ENCODE results near the gene EEPD1.

EEPD1 gene

GRCh38 chr7:36192877-36193276 lies 39.8 kb downstream of the EEPD1 start:
- ChIA-PET POLR2A (no interaction called here), CTCF (no interaction called here)
- Histone ChIP-seq H3K27ac (ENCODE audit: extremely low read depth, low read depth, low read length) (no peak overlapping the region), H3K4me3 (ENCODE audit: low read depth, low read length) (no peak overlapping the region), H3K9me3 (ENCODE audit: control insufficient read depth, insufficient read depth, low read depth, low read length) (no peaks in the 10 kb centered on the region), H3K4me1 (ENCODE audit: control insufficient read depth, insufficient read depth, low read length) (no peaks in the 10 kb centered on the region), H3K36me3 (ENCODE audit: control insufficient read depth in 2 of 2, insufficient read depth in 1 of 2, low read length in 2 of 2) (no peaks in the 10 kb centered on the region)
- TF ChIP-seq HOXA7 (CRISPR knock-in tag; IDR thresholded peaks at IDR 0.05; ENCODE audit: borderline replicate concordance): no peak
- no peak for TF ChIP-seq ZBTB21 (tag by site-specific recombination; IDR thresholded peaks at IDR 0.05)

- CTCF ChIA-PET: no interaction called here
These were observed 45.8 kb downstream of the EEPD1 start for GRCh38 chr7:36198854-36199266.

GRCh38 chr7:36199329-36199728 lies 46.3 kb downstream of the EEPD1 start:
- Histone ChIP-seq H3K9me3 (ENCODE audit: control insufficient read depth, insufficient read depth, low read depth, low read length) (no peaks in the 10 kb centered on the region), H3K27ac (ENCODE audit: extremely low read depth, low read depth, low read length) (no peak overlapping the region), H3K36me3 (ENCODE audit: control insufficient read depth in 2 of 2, insufficient read depth in 1 of 2, low read length in 2 of 2) (no peaks in the 10 kb centered on the region), H3K4me1 (ENCODE audit: control insufficient read depth, insufficient read depth, low read length) (peaks cover 8% of the 10 kb centered on the region), H3K4me3 (ENCODE audit: low read depth, low read length) (no peak overlapping the region)
- POLR2A ChIA-PET: no interaction called here
- CTCF ChIA-PET: interaction anchor here (0.6 kb wide), 2 partner anchors 72 to 1849 kb away, joined by 4 to 6 read pairs; no protein-coding TSS in a partner anchor
- TF ChIP-seq ZEB2 (tag by site-specific recombination; IDR thresholded peaks at IDR 0.05) (no peak), CTCF (tag by site-specific recombination; IDR thresholded peaks at IDR 0.05) (no peak), PRDM4 (tag by site-specific recombination; IDR thresholded peaks at IDR 0.05) (no peak), ZNF692 (tag by site-specific recombination; IDR thresholded peaks at IDR 0.05) (no peak), ZBTB20 (tag by site-specific recombination; IDR thresholded peaks at IDR 0.05) (no peak), KLF17 (tag by site-specific recombination; IDR thresholded peaks at IDR 0.05) (no peak), ZNF645 (tag by site-specific recombination; IDR thresholded peaks at IDR 0.05) (no peak), REST (tag by site-specific recombination; IDR thresholded peaks at IDR 0.05) (no peak), ZNF530 (tag by site-specific recombination; IDR thresholded peaks at IDR 0.05; ENCODE audit: low read depth) (no peak), ZNF580 (tag by site-specific recombination; IDR thresholded peaks at IDR 0.05) (no peak), ZBTB1 (tag by site-specific recombination; IDR thresholded peaks at IDR 0.05) (no peak), OSR2 (tag by site-specific recombination; IDR thresholded peaks at IDR 0.05) (no peak), ZNF114 (tag by site-specific recombination; IDR thresholded peaks at IDR 0.05) (no peak), ZSCAN5A (tag by site-specific recombination; IDR thresholded peaks at IDR 0.05) (no peak)

More at GRCh38 chr7:36198854-36199266, 45.8 kb downstream of the EEPD1 start:
- peaks cover 8% of the 10 kb centered on the region for H3K4me1 ChIP-seq (ENCODE audit: control insufficient read depth, insufficient read depth, low read length)
- no peaks in the 10 kb centered on the region for H3K36me3 ChIP-seq (ENCODE audit: control insufficient read depth in 2 of 2, insufficient read depth in 1 of 2, low read length in 2 of 2)
- no peak overlapping the region for H3K4me3 ChIP-seq (ENCODE audit: low read depth, low read length)
- TF ChIP-seq ZNF624 (tag by site-specific recombination; IDR thresholded peaks at IDR 0.05): no peak
- TF ChIP-seq ZNF366 (tag by site-specific recombination; conservative IDR thresholded peaks at IDR 0.05): no peak
- H3K27ac ChIP-seq (ENCODE audit: extremely low read depth, low read depth, low read length): no peak overlapping the region
- H3K9me3 ChIP-seq (ENCODE audit: control insufficient read depth, insufficient read depth, low read depth, low read length): no peaks in the 10 kb centered on the region
- POLR2A ChIA-PET: no interaction called here
